Naive B cell (primary cell): ENCODE data around the gene NID1. TPM values are rescaled to one million over a fixed set of nuclear protein-coding genes. Genes with fewer than 3 reads are reported as not detected.
"Not testable (repeated sequence)": the region's sequence is repeated elsewhere in the genome, so short reads cannot be mapped to it uniquely, and the experiment has no call there.

Experiments
- ATAC-seq, 2 donors: fragments of 150-1000 bp; cut with Tn5 transposase; 2 replicates each; pipeline ENCODE4 v1.10.0; 2021; ENCODE audit warnings: low read depth in 2 of 2, mild to moderate bottlenecking in 2 of 2, moderate library complexity in 2 of 2
- DNase-seq: peaks from one replicate; pipeline ENCODE4 v3.0.0; 2022
- H3K27ac Mint-ChIP-seq, 6 donors: one replicate each; pipeline ENCODE4 v1.8.0; 2020 to 2022; ENCODE audit warnings: mild to moderate bottlenecking in 6 of 6, mixed read lengths in 6 of 6, moderate library complexity in 5 of 6, inconsistent platforms in 2 of 6
- H3K27me3 Mint-ChIP-seq, 3 donors: one replicate each; pipeline ENCODE4 v1.8.0; 2021 to 2022; ENCODE audit warnings: mixed read lengths in 3 of 3, mild to moderate bottlenecking in 1 of 3
- H3K36me3 Mint-ChIP-seq, 2 donors: one replicate each; pipeline ENCODE4 v1.8.0; 2020 to 2022; ENCODE audit warnings: mixed read lengths in 2 of 2, inconsistent platforms in 1 of 2, mild to moderate bottlenecking in 1 of 2
- H3K4me1 Mint-ChIP-seq, 3 donors: one replicate each; pipeline ENCODE4 v1.8.0; 2020 to 2022; ENCODE audit warnings: mixed read lengths in 3 of 3, inconsistent platforms in 1 of 3, mild to moderate bottlenecking in 1 of 3, moderate library complexity in 1 of 3
- H3K4me3 Mint-ChIP-seq, 8 donors: one replicate each; pipeline ENCODE4 v1.8.0; 2020 to 2022; ENCODE audit warnings: mild to moderate bottlenecking in 8 of 8, mixed read lengths in 8 of 8, moderate library complexity in 8 of 8, inconsistent platforms in 2 of 8
- H3K9me3 Mint-ChIP-seq, 7 donors: one replicate each; pipeline ENCODE4 v1.8.0; 2020 to 2022; ENCODE audit warnings: mixed read lengths in 7 of 7, mild to moderate bottlenecking in 5 of 7, inconsistent platforms in 2 of 7, moderate library complexity in 1 of 7
- polyA plus RNA-seq, 6 donors: library from polyadenylated mRNA; unstranded; fragments of 300-500 nt; fragmentation: Illumina TruSeq; gene quantifications; one replicate each; pipeline ENCODE4 v1.2.3, GENCODE V29; 2021; ENCODE audit warnings: low read depth in 6 of 6

NID1 gene
- polyA plus RNA-seq, 6 donors from 2014 or later: not detected

DNA sequence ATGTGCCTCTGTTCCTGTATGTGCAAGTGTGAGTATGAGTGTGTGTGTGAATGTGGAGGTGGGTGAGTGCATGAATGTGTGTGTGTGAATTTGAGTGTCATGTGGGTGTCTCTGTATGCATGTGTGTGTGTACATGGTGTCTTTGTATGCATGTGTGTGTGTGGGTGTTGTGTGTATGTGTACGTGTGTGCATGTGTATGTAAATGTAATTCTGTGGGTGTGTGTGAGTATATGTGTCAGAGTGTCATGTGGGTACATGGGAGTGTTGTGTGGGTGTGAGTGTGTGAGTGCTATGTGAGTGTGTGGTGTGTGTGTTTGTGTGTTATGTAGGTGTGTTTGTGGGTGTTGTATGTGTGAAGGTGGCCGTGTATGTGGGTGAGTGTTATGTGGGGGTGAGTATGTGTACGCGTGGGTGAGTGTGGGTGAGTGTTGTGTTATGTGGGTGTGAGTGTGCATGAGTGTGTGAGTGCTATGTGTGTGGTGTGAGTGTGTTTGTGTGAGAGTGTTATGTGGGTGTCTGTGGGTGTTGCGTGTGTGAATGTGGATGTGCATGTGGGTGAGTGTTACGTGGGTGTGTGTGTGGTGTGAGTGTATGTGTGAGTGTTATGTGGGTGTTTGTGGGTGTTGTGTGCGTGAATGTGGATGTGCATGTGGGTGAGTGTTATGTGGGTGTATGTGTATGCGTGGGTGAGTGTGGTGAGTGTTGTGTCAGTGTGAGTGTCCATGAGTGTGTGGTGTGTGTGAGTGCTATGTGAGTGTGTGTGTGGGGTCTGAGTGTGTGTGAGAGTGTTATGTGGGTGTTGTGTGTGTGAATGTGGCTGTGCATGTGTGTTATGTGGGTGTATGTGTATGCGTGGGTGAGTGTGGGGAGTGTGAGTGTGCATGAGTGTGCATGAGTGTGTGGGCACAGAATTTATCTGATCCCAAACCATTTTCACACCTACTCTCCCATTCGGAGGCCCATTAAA is 36.6 kb upstream of the NID1 start:
- Mint-ChIP-seq H3K27ac (no peak overlapping the region), H3K9me3 (peaks cover 0 to 3% (median 0%) of the 10 kb centered on the region in 7 donors), H3K36me3 (no peaks in the 10 kb centered on the region), H3K27me3 (peaks cover 0 to 8% (median 0%) of the 10 kb centered on the region in 3 donors), H3K4me3 (no peak overlapping the region), H3K4me1 (peaks cover 0 to 5% (median 0%) of the 10 kb centered on the region in 3 donors)
- DNase-seq (no peak), ATAC-seq (no peak)

DNA sequence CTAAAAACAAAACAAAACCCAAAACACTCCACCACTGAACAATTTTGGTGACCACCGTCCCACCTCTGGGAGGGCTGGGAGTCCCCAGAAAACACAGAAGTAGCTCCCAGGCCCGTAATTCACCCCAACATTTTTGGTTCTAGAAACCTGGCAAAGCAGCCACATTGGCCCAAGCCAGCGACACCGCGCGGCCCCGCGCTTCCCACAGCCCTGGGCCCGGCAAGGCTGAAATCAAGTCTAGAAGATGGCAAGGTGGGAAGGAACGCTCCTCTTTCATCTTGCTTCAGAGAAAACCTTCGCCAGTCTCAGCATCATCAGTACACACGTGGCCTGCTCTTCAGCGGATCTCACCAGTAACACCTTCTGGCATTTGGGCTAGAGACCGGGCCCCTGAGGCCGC is 35.9 kb upstream of the NID1 start:
- Mint-ChIP-seq H3K27me3 (peaks cover 2 to 8% (median 3%) of the 10 kb centered on the region in 3 donors), H3K4me1 (peaks cover 0 to 5% (median 0%) of the 10 kb centered on the region in 3 donors), H3K36me3 (no peaks in the 10 kb centered on the region), H3K9me3 (peaks cover 0 to 5% (median 2%) of the 10 kb centered on the region in 7 donors), H3K27ac (no peak overlapping the region), H3K4me3 (no peak overlapping the region)
- ATAC-seq: no peak
- DNase-seq: no peak

DNA sequence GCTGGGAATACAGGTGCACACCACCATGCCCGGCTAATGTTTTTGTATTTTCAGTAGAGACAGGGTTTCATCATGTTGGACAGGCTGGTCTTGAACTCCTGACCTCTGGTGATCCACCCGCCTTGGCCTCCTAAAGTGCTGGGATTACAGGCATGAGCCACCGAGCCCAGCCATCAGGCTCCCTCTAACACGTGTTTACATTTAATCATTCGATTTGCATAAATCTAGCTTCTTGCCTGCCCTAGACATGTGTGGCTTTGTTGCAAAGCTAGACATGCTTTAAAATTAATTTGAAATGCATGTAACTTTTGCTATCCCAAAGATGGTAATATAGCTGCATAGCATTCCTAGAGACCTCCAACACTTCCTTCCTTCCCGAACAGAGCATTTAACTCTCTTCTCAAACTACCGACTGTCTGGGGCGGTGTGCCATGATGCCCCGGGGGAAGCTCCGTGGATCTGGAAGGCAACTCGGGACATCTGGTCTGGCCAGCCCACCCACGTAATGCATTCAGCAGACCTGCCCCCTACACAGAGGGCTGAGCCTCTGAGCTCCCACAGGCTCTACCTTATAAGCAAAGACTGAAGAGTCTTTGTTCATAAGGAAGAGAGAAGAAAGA is 34.6 kb upstream of the NID1 start:
- DNase-seq (no peak), ATAC-seq (no peak)
- Mint-ChIP-seq H3K9me3 (peaks cover 0 to 5% (median 2%) of the 10 kb centered on the region in 7 donors), H3K27me3 (peaks cover 8 to 16% (median 14%) of the 10 kb centered on the region in 3 donors), H3K4me1 (peaks cover 0 to 5% (median 0%) of the 10 kb centered on the region in 3 donors), H3K4me3 (no peak overlapping the region), H3K27ac (no peak overlapping the region), H3K36me3 (no peaks in the 10 kb centered on the region)

DNA sequence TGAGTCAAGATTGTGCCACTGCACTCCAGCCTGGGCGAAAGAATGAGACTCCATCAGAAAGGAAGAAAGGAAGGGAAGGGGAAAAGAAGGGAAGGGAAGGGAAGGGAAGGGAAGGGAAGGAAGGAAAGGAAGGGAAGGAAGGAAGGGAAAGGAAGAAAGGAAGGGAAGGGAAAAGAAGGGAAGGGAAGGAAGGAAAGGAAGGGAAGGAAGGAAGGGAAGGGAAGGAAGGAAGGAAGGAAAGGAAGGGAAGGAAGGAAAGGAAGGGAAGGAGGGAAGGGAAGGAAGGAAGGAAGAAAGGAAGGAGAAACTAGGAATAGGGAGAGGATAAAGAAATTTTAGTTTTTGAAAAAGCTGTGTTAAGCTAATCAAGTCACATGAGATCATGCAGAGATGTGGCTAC is 33.4 kb upstream of the NID1 start:
- H3K4me3 Mint-ChIP-seq: no peak overlapping the region
- H3K4me1 Mint-ChIP-seq: peaks cover 0 to 3% (median 0%) of the 10 kb centered on the region in 3 donors
- H3K9me3 Mint-ChIP-seq: peaks cover 0 to 5% (median 2%) of the 10 kb centered on the region in 7 donors
- DNase-seq: no peak
- H3K27ac Mint-ChIP-seq: no peak overlapping the region
- no peaks in the 10 kb centered on the region for H3K36me3 Mint-ChIP-seq
- no peak for ATAC-seq
- peaks cover 14 to 26% (median 22%) of the 10 kb centered on the region in 3 donors for H3K27me3 Mint-ChIP-seq

DNA sequence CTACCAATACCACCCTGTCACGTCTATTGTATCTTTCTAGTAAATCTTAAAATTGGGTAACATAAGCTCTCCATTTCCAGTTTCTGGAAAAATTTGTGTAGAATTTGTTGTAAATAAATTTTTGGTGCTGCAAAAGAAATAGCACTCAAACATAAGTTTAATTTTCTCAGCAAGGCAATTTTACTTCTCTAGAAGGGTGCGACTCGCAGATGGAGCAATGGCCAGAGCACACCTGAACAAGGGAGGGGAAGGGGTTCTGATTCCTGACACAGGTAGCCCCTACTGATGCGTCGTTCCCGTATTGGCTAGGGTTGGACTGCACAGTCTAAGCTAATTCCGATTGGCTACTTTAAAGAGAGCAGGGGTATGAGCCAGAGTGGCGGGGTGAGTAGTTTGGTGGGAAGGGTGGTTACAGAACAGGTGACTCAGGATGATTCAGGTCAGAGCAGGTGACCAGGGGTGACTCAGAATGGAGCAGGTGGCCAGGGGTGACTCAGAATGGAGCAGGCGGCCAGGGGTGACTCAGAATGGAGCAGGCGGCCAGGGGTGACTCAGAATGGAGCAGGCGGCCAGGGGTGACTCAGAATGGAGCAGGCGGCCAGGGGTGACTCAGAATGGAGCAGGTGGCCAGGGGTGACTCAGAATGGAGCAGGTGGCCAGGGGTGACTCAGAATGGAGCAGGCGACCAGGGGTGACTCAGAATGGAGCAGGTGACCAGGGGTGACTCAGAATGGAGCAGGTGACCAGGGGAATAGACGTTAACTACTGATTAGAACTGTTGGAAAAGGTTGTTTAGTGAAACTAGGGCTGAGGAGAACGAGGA is 32.0 kb upstream of the NID1 start:
- Mint-ChIP-seq H3K27me3 (peaks cover 14 to 29% (median 22%) of the 10 kb centered on the region in 3 donors), H3K4me3 (peak overlapping the region in 1 of 8 donors; percentile 47), H3K27ac (peak overlapping the region in 3 of 6 donors; percentile 35 to 75 (median 53))
- not testable (repeated sequence) for H3K4me1 Mint-ChIP-seq, H3K9me3 Mint-ChIP-seq, H3K36me3 Mint-ChIP-seq
- DNase-seq (peak; percentile 28), ATAC-seq (peak in 1 of 2 donors; percentile 35)

DNA sequence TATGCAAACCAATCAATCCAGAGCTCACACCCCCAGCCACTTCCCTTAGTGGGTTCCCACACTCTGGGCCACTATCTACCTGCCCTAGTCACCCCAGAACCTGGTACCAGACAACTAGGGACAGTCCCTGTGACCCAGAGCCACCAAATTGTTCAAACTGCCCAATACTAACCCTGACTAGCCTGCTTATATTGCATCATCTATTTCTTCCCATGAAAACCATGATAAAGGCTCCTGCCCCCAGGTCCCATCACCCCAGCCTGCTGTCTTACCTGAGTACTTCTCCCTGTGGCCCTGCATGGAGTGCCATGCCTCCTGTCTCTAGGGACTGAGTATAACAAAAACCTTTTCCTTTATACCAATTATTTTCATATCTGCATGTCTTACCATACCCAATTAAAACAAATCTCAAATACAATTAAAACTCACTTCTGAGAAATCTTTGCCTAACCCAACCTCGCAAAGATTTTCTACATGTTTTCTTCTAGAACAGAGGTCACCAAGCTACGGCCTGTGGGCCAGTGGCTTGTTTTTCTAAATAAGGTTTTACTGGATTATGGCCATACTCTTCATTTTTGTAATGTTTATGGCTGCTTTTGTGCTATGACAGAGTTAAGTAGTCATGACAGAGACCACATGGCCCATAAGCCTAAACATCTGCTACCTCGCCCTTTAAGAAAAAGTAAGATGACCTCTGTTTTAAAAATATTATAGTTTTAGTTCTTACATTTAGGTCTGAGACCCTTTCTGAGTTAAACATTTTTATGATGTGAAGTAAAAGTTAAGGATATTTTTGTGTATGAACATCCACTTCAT is 31.0 kb upstream of the NID1 start:
- Mint-ChIP-seq H3K4me1 (peaks cover 0 to 3% (median 0%) of the 10 kb centered on the region in 3 donors), H3K27ac (peak overlapping the region in 1 of 6 donors; percentile 33), H3K36me3 (no peaks in the 10 kb centered on the region), H3K4me3 (no peak overlapping the region), H3K9me3 (peaks cover 0 to 5% (median 2%) of the 10 kb centered on the region in 7 donors), H3K27me3 (peaks cover 14 to 29% (median 22%) of the 10 kb centered on the region in 3 donors)
- DNase-seq (no peak), ATAC-seq (no peak)

DNA sequence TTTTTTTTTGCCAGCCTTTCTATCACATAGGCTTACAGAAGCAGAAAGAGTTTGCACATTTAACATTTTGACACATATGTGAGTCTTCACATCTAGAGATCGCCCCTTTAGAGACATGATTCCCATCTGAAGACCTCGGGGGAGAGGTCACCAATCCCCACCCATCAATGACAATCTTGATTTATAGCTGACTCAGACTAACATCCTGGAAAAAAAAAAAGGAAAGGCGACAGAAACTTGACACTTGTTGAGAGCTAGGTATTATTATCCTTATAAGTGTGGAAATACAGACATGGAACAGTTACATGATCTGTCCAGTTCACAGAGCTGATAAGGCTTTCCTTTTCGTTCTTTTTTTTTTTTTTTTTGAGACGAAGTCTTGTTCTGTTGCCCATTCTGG is 28.0 kb upstream of the NID1 start:
- H3K4me3 Mint-ChIP-seq: no peak overlapping the region
- H3K36me3 Mint-ChIP-seq: no peaks in the 10 kb centered on the region
- DNase-seq (no peak), ATAC-seq (no peak)
- no peak overlapping the region for H3K27ac Mint-ChIP-seq
- peaks cover 0 to 8% (median 2%) of the 10 kb centered on the region in 7 donors for H3K9me3 Mint-ChIP-seq
- H3K4me1 Mint-ChIP-seq: peaks cover 0 to 3% (median 0%) of the 10 kb centered on the region in 3 donors
- H3K27me3 Mint-ChIP-seq: peaks cover 11 to 29% (median 23%) of the 10 kb centered on the region in 3 donors

DNA sequence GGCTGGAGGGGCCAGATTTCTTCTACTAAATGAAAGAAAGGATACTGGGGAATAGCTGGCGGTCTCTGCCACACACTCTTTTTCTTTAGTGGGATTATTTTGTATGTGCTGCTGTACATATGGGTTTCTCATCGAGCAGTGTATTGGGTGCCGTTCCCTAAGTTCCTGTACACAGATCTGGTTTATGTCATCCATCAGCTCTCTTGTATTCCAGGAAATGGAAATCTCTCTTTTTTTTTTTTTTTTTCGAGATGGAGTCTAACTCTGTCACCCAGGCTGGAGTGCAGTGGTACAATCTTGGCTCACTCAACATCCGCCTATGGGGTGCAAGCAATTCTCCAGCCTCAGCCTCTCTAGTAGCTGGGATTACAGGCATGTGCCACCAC is 27.0 kb upstream of the NID1 start:
- DNase-seq: no peak
- ATAC-seq: no peak
- Mint-ChIP-seq H3K36me3 (peaks cover 0 to 4% of the 10 kb centered on the region in 2 donors), H3K9me3 (peaks cover 0 to 16% (median 3%) of the 10 kb centered on the region in 7 donors), H3K27ac (no peak overlapping the region), H3K4me1 (no peaks in the 10 kb centered on the region), H3K4me3 (no peak overlapping the region), H3K27me3 (peaks cover 6 to 34% (median 29%) of the 10 kb centered on the region in 3 donors)

DNA sequence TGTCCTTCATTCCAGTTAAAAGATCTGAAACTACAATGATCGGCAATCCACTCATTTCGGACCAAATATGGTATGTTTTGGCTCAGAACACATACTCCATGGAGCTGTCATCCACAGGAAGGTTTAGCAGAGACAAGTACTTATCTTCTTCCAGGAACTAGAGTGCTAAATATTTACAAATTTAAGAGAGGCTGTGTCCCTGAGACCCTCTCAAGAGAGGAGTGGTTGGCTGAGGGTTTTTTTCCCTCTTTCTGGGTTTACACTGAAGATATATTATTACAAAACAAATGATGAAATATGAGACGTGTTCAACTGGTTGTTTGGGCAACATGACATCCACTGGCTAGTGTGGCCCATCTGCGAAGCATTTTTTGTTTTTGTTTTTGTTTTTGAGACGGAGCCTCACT is 25.9 kb upstream of the NID1 start:
- peaks cover 0 to 4% of the 10 kb centered on the region in 2 donors for H3K36me3 Mint-ChIP-seq
- no peak for ATAC-seq
- H3K27ac Mint-ChIP-seq: no peak overlapping the region
- no peak overlapping the region for H3K4me3 Mint-ChIP-seq
- DNase-seq: no peak
- H3K9me3 Mint-ChIP-seq: peaks cover 0 to 10% (median 2%) of the 10 kb centered on the region in 7 donors
- peaks cover 8 to 35% (median 34%) of the 10 kb centered on the region in 3 donors for H3K27me3 Mint-ChIP-seq
- no peaks in the 10 kb centered on the region for H3K4me1 Mint-ChIP-seq

DNA sequence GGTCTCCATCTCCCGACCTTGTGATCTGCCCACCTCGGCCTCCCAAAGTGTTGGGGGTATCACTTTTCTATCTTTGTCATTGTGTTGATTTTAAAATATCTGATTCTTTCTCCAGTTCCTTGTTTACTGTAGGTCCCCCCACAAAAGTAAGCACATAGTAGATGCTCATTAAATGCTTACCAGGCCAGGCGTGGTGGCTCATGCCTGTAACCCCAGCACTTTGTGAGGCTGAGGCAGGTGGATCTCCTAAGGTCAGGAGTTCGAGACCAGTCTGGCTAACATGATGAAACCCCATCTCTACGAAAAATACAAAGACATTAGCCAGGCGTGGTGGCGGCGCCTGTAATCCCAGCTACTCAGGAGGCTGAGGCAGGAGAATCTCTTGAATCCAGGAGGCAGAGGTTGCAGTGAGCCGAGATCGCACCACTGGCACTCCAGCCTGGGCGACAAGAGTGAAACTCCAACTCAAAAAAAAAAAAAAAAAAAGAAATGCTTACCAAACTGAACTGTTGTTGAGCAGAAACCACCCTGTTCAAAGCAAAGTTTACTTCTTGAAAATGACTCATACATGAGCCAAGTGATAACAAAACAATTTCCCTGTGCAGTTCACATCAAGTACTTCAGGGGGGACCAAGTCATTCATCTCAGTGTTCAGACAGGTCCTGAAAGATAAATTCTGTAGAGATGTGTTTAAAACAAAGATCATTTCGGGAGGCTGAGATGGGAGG is 24.3 kb upstream of the NID1 start:
- peaks cover 0 to 4% of the 10 kb centered on the region in 2 donors for H3K36me3 Mint-ChIP-seq
- ATAC-seq (no peak), DNase-seq (no peak)
- peaks cover 11 to 24% (median 23%) of the 10 kb centered on the region in 3 donors for H3K27me3 Mint-ChIP-seq
- peak overlapping the region in 1 of 6 donors; percentile 11 for H3K27ac Mint-ChIP-seq
- peaks cover 0 to 10% (median 2%) of the 10 kb centered on the region in 7 donors for H3K9me3 Mint-ChIP-seq
- no peaks in the 10 kb centered on the region for H3K4me1 Mint-ChIP-seq
- no peak overlapping the region for H3K4me3 Mint-ChIP-seq

DNA sequence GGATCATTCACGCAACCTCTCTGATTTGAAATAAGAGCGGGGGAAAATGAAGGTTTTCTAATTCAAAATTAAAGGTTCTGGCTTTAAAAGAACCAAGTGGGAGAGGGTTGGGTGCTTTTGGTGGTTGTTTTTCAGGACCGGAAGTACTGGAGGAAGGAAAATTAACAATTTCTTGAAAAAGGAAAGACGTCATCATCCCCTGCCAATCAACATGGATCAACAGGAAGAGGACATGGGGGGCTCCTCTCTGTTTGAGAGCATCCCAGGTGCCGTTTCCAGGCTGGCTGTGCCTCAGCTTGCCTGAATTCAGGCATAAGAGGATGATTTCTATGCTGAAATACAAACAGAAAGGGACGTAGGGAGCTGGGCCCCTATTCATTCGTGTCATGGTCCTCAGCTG is 21.6 kb upstream of the NID1 start:
- Mint-ChIP-seq H3K4me3 (no peak overlapping the region), H3K4me1 (no peaks in the 10 kb centered on the region), H3K9me3 (peaks cover 0 to 10% (median 2%) of the 10 kb centered on the region in 7 donors), H3K27ac (peak overlapping the region in 1 of 6 donors; percentile 49), H3K27me3 (peaks cover 5 to 26% (median 13%) of the 10 kb centered on the region in 3 donors), H3K36me3 (peaks cover 0 to 4% of the 10 kb centered on the region in 2 donors)
- ATAC-seq: no peak
- no peak for DNase-seq
